GM12878 (cell line): ENCODE results near the gene GYG1. TPM values are rescaled to one million over a fixed set of nuclear protein-coding genes. Genes with fewer than 3 reads are reported as not detected.

ENCODE experiments used
- ATAC-seq: fragments of 200-7000 bp; cut with Tn5 transposase; 3 replicates; pipeline ENCODE4 v1.9.1; 2020; ENCODE audit warnings: mild to moderate bottlenecking, moderate library complexity
- BruUV-seq: library from RNA; stranded (reverse); fragments of 400-500 nt; replicated peaks from 2 replicates; lab custom pipeline; 2021; lab: Mats Ljungman, UMichigan
- CTCF ChIA-PET: fragments of 300-600 bp; sonication (Branson Sonifier 250); formaldehyde crosslinking; extraction: SDS; loops from one replicate; lab custom pipeline; 2021; ENCODE audit warnings: inconsistent platforms; lab: Yijun Ruan, JAX
- POLR2A ChIA-PET: fragments of 350-600 bp; formaldehyde crosslinking; extraction: SDS; loops from one replicate; lab custom pipeline; 2021; ENCODE audit warnings: inconsistent platforms; lab: Charles Lee
- RAD21 ChIA-PET: fragments of 300-600 bp; sonication (Branson Sonifier 250); formaldehyde crosslinking; loops from one replicate; lab custom pipeline; 2023; ENCODE audit warnings: antibody characterized with exemption; ENCODE audit not compliant: unreplicated experiment; lab: Charles Lee
- SMC1A ChIA-PET: fragments of 300-600 bp; sonication (Branson Sonifier 250); formaldehyde crosslinking; loops from one replicate; lab custom pipeline; 2023; ENCODE audit not compliant: unreplicated experiment, uncharacterized antibody; lab: Charles Lee
- DNase-seq: peaks from one replicate; pipeline ENCODE4 v3.0.0-alpha.2; 2011; ENCODE audit warnings: low read depth, low spot score
- FAIRE-seq: peaks from 3 replicates; lab custom pipeline; 2011; peaks lifted over from hg19 to GRCh38; lab: Jason Lieb, UNC
- H2AFZ ChIP-seq: 2 replicates; pipeline ENCODE4 v1.6.0; 2011; ENCODE audit warnings: low read depth, low read length, control low read depth; ENCODE audit not compliant: control insufficient read depth
- H3K27ac ChIP-seq: 2 replicates; pipeline ENCODE4 v1.5.1; 2011; ENCODE audit warnings: control low read depth; ENCODE audit not compliant: control insufficient read depth, insufficient read depth
- H3K27me3 ChIP-seq, 2 experiments: replicated peaks in 1 of 2; 2 replicates each; pipeline versions ENCODE4 v1.6.0 to v1.6.1; 2011; ENCODE audit warnings: low read length in 1 of 2; ENCODE audit not compliant: control insufficient read depth in 2 of 2, insufficient read depth in 2 of 2
- H3K36me3 ChIP-seq, 2 experiments: 2 replicates each; pipeline ENCODE4 v1.5.1; 2011; ENCODE audit warnings: low read length in 1 of 2; ENCODE audit not compliant: control insufficient read depth in 2 of 2, insufficient read depth in 2 of 2
- H3K4me1 ChIP-seq: 2 replicates; pipeline ENCODE4 v1.6.1; 2011; ENCODE audit warnings: mild to moderate bottlenecking, low read length, moderate library complexity, mixed read lengths; ENCODE audit not compliant: control insufficient read depth, insufficient read depth
- H3K4me2 ChIP-seq: 2 replicates; pipeline ENCODE4 v1.6.0; 2011; ENCODE audit warnings: control low read depth; ENCODE audit not compliant: control insufficient read depth, insufficient read depth
- H3K4me3 ChIP-seq: fragments of 200-600 bp; sonication (generic); 2 replicates; pipeline ENCODE4 v1.5.1; 2016
- H3K79me2 ChIP-seq: 2 replicates; pipeline ENCODE4 v1.6.0; 2011; ENCODE audit warnings: low read length; ENCODE audit not compliant: control insufficient read depth, insufficient read depth
- H3K9ac ChIP-seq: 2 replicates; pipeline ENCODE4 v1.8.0; 2011; ENCODE audit warnings: low read length, control low read depth, mixed read lengths; ENCODE audit not compliant: control insufficient read depth, insufficient read depth
- H3K9me3 ChIP-seq: replicated peaks from 3 replicates; pipeline ENCODE4 v1.5.1; 2011; ENCODE audit warnings: mild to moderate bottlenecking, low read length; ENCODE audit not compliant: control insufficient read depth, insufficient read depth
- H4K20me1 ChIP-seq: 2 replicates; pipeline ENCODE4 v1.6.0; 2011; ENCODE audit not compliant: control insufficient read depth, insufficient read depth
- CREB1 ChIP-seq: IDR thresholded peaks from 2 replicates; pipeline ENCODE4 v1.6.1; 2012; ENCODE audit warnings: low read depth, mild to moderate bottlenecking, inconsistent platforms
- SMARCA5 ChIP-seq: fragments of 450-650 bp; IDR thresholded peaks from 2 replicates; pipeline ENCODE4 v1.6.1; 2017; ENCODE audit warnings: mild to moderate bottlenecking
- SUZ12 ChIP-seq: fragments of 200-600 bp; sonication (generic); IDR thresholded peaks from one replicate; pipeline ENCODE4 v1.6.1; 2018; ENCODE audit warnings: antibody characterized with exemption, mild to moderate bottlenecking; ENCODE audit not compliant: unreplicated experiment
- ZNF24 ChIP-seq: fragments of 450-650 bp; IDR thresholded peaks from 2 replicates; pipeline ENCODE4 v1.6.1; 2017; ENCODE audit warnings: antibody characterized with exemption, mild to moderate bottlenecking
- ZNF274 ChIP-seq: IDR thresholded peaks from one replicate; pipeline ENCODE4 v1.8.0; 2011; ENCODE audit not compliant: insufficient read length, insufficient read depth
- WGBS: methylation state at CpG from one replicate; pipeline ENCODE4 v1.1.6; 2016; ENCODE audit warnings: low lambda C conversion rate; ENCODE audit not compliant: insufficient replicate concordance, insufficient coverage; ENCODE audit errors: missing lambda C conversion rate; 5-methylcytosine and 5-hydroxymethylcytosine counted together
- in situ Hi-C: fragments of 300-500 bp; cut with MboI; formaldehyde crosslinking; loops from 9 replicates; pipeline ENCODE4 v1.14.3; 2018; ENCODE audit warnings: mixed read lengths
- intact Hi-C: fragments of 100-400 bp; cut with micrococcal nuclease; formaldehyde crosslinking; loops from one replicate; pipeline ENCODE4 v1.14.2; 2022; ENCODE audit not compliant: unreplicated experiment
- polyA plus RNA-seq, 11 experiments: library from polyadenylated mRNA; depleted of rRNA in 4 of 11; unstranded in 6 of 11; stranded (reverse) in 5 of 11; fragments of >200 nt; fragmentation: Nextera tagmentation in 4 of 11; fragmentation: Illumina TruSeq in 1 of 11; extraction: Ambion mirVana in 4 of 11; extraction: Trizol in 1 of 11; gene quantifications; 1 replicate in 1 of 11; 2 replicates in 10 of 11; pipeline versions ENCODE4 v1.2.1 to v1.2.3, GENCODE V29; 2011 to 2016; ENCODE audit warnings: inconsistent platforms in 2 of 11, missing spikeins in 2 of 11, low read depth in 1 of 11
- total RNA-seq, 4 experiments: library from RNA; depleted of rRNA in 3 of 4; stranded (reverse); fragments of >200 nt in 3 of 4; fragmentation: Illumina TruSeq in 1 of 4; extraction: Trizol in 1 of 4; gene quantifications; 2 replicates each; pipeline versions ENCODE4 v1.2.1 to v1.2.3, GENCODE V29; 2013 to 2021

The GYG1 gene
- total and polyA plus RNA-seq, 10 of the 15 experiments (the other 5 are each of a cell fraction or from before 2014, with no cell fraction given), result 11.8 to 38.9 (median 22.9) TPM

DNA sequence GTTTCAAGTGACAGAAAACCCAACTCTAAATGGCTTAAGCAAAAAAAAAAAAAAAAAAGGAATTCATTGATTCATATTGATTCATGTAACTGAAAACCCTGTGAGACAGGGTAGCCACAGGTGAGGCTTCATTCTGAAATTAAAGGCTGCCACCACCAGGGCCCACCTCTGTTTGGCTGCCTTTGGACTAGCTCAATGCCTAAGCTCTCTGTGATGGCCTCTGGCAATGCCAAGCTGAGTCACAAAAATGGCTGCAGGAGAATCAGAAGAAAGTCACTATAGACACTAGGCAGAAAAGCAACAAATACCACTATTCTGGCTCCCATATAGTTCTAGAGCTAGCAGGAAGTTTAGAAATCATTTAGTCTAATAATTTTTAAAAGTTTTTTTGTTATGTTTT is 38.2 kb upstream of the GYG1 start:
- ChIA-PET CTCF (interaction anchor here (0.5 to 6.5 kb wide), 12 partner anchors 10 to 390 kb away, joined by 3 to 81 read pairs (median 5); no protein-coding TSS in a partner anchor), POLR2A (interaction anchor here (0.6 kb wide), 1 partner anchor 357 kb away, joined by 3 read pairs; no protein-coding TSS in a partner anchor), RAD21 (interaction anchor here (0.8 to 4.8 kb wide), 6 partner anchors 28 to 573 kb away, joined by 3 to 38 read pairs (median 4); no protein-coding TSS in a partner anchor), SMC1A (interaction anchor here (0.6 to 3.7 kb wide), 8 partner anchors 10 to 322 kb away, joined by 3 to 38 read pairs (median 4); no protein-coding TSS in a partner anchor)
- Histone ChIP-seq H3K9me3 (no peaks in the 10 kb centered on the region), H4K20me1 (no peaks in the 10 kb centered on the region), H3K79me2 (no peaks in the 10 kb centered on the region), H3K9ac (no peak overlapping the region), H3K36me3 (no peaks in the 10 kb centered on the region), H2AFZ (no peak overlapping the region), H3K4me3 (no peak overlapping the region), H3K27me3 (no peaks in the 10 kb centered on the region; a peak in 1 of 4 replicates), H3K4me2 (no peak overlapping the region), H3K27ac (no peak overlapping the region), H3K4me1 (no peaks in the 10 kb centered on the region)
- no peak for FAIRE-seq
- in situ Hi-C loops, result no loop called here
- BruUV-seq, result no TSS peak
- DNase-seq, result no peak
- TF ChIP-seq SUZ12, result no peak
- TF ChIP-seq CREB1, result no peak
- TF ChIP-seq ZNF24, result no peak
- intact Hi-C loops, result no loop called here
- ATAC-seq, result no peak

DNA sequence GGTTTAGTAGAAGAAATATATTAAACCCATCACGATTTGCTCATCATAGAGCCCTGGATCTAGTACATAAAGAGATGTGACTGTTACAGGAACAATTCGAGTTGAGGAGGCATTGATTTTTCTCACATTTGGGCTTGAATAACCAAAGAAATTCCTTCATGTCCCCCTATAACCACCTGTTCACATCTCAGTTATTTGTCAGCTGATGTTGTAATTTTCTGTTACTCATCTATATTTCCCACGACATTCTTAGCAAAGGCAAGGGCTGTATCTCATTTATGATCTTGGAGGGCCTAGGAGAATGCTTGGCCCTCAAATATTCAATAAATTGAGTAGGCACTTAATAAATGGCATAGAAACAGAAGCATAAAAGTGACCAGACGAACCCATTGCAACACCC is 36.4 kb upstream of the GYG1 start:
- no peaks in the 10 kb centered on the region for H3K9me3 ChIP-seq
- H3K36me3 ChIP-seq, result no peaks in the 10 kb centered on the region
- ATAC-seq (no peak), DNase-seq (no peak), FAIRE-seq (no peak)
- H3K27ac ChIP-seq, result no peak overlapping the region
- BruUV-seq, result no TSS peak
- no peak overlapping the region for H2AFZ ChIP-seq
- no peak overlapping the region for H3K4me3 ChIP-seq
- SMC1A ChIA-PET, result interaction anchor here (0.6 to 3.7 kb wide), 20 partner anchors 9 to 558 kb away, joined by 3 to 38 read pairs (median 4); no protein-coding TSS in a partner anchor
- H3K4me1 ChIP-seq, result no peaks in the 10 kb centered on the region
- POLR2A ChIA-PET, result interaction anchor here (0.6 kb wide), 3 partner anchors 22 to 578 kb away, joined by 3 to 4 read pairs (median 3); no protein-coding TSS in a partner anchor
- H3K4me2 ChIP-seq, result no peak overlapping the region
- no peaks in the 10 kb centered on the region for H4K20me1 ChIP-seq
- in situ Hi-C loops, result loop anchor here (5.0 kb wide), 1 partner anchor 317 kb away; no protein-coding TSS in a partner anchor
- H3K79me2 ChIP-seq, result no peaks in the 10 kb centered on the region
- WGBS, result 33% methylated on average over 4 of the region's 4 CpGs
- CTCF ChIA-PET, result interaction anchor here (0.6 to 6.5 kb wide), 40 partner anchors 9 to 974 kb away, joined by 3 to 81 read pairs (median 4); partner anchors contain the start of gene GYG1
- H3K27me3 ChIP-seq, result no peaks in the 10 kb centered on the region; a peak in 1 of 4 replicates
- TF ChIP-seq SMARCA5, result no peak
- no peak for TF ChIP-seq ZNF274
- intact Hi-C loops, result loop anchor here (1.0 to 5.0 kb wide), 4 partner anchors 165 to 527 kb away; partner anchors contain the start of gene TM4SF18
- RAD21 ChIA-PET, result interaction anchor here (0.6 to 4.8 kb wide), 15 partner anchors 9 to 1467 kb away, joined by 3 to 38 read pairs (median 4); no protein-coding TSS in a partner anchor
- no peak overlapping the region for H3K9ac ChIP-seq
